ENCODE results near the gene NXPH1.

GRCh38 chr7:8549046-8549445, 115.6 kb downstream of the NXPH1 start:
- no peak for TF ChIP-seq CTCF (conservative IDR thresholded peaks at IDR 0.05; ENCODE audit: low read depth, low read length)
- TF ChIP-seq EZH2 (IDR thresholded peaks at IDR 0.05; ENCODE audit: borderline replicate concordance, low read depth, low read length, poor library complexity, severe bottlenecking) = no peak

Measured in A673 (cell line).